SIG-M5 treated with dmso at 0.1 percent for 504 hours (cell line): Measurements from ENCODE around the gene FSTL4.
A peak's percentile ranks its signal among the peaks of the same experiment; 100 is the strongest.

Source experiments
- DNase-seq: peaks from one replicate; lab custom pipeline; 2025; ENCODE audit not compliant: unreplicated experiment; lab: John Stamatoyannopoulos, UW

Gene FSTL4

GRCh38 chr5:133483406-133484090 is 128.8 kb downstream of the FSTL4 start:
- DNase-seq: no peak

GRCh38 chr5:133482028-133482427 is 130.3 kb downstream of the FSTL4 start:
- no peak for DNase-seq

GRCh38 chr5:133480866-133481265 is 131.5 kb downstream of the FSTL4 start:
- no peak for DNase-seq

- DNase-seq: no peak
Measured at GRCh38 chr5:133480366-133480765, 132.0 kb downstream of the FSTL4 start.

GRCh38 chr5:133478199-133478985 is 133.9 kb downstream of the FSTL4 start:
- no peak for DNase-seq

- DNase-seq: no peak
Measured at GRCh38 chr5:133475986-133476385, 136.4 kb downstream of the FSTL4 start.

- DNase-seq: no peak
Measured at GRCh38 chr5:133474851-133475590, 137.3 kb downstream of the FSTL4 start.

GRCh38 chr5:133473291-133473690 is 139.1 kb downstream of the FSTL4 start:
- DNase-seq: no peak

GRCh38 chr5:133472829-133473228 is 139.5 kb downstream of the FSTL4 start:
- no peak for DNase-seq

- no peak for DNase-seq
Measured at GRCh38 chr5:133471699-133472098, 140.6 kb downstream of the FSTL4 start.

GRCh38 chr5:133470841-133471240 is 141.5 kb downstream of the FSTL4 start:
- DNase-seq: peak; percentile 86

GRCh38 chr5:133469846-133470245 is 142.5 kb downstream of the FSTL4 start:
- no peak for DNase-seq

GRCh38 chr5:133469252-133469651 is 143.1 kb downstream of the FSTL4 start:
- DNase-seq: no peak

GRCh38 chr5:133468596-133468995 is 143.7 kb downstream of the FSTL4 start:
- DNase-seq: no peak

- DNase-seq: no peak
Measured at GRCh38 chr5:133467826-133468463, 144.4 kb downstream of the FSTL4 start.

GRCh38 chr5:133467335-133467779 is 145.0 kb downstream of the FSTL4 start:
- no peak for DNase-seq

GRCh38 chr5:133466556-133467334 is 145.6 kb downstream of the FSTL4 start:
- no peak for DNase-seq

- DNase-seq: no peak
Measured at GRCh38 chr5:133464013-133464412, 148.3 kb downstream of the FSTL4 start.

- no peak for DNase-seq
Measured at GRCh38 chr5:133461796-133462516, 150.4 kb downstream of the FSTL4 start.
